ENCODE measurements around the gene EDAR. TPM values are rescaled to one million over a fixed set of nuclear protein-coding genes. Genes with fewer than 3 reads are reported as not detected.

Gene EDAR
- total RNA-seq, 2 donors from 2014 or later = not detected

DNA sequence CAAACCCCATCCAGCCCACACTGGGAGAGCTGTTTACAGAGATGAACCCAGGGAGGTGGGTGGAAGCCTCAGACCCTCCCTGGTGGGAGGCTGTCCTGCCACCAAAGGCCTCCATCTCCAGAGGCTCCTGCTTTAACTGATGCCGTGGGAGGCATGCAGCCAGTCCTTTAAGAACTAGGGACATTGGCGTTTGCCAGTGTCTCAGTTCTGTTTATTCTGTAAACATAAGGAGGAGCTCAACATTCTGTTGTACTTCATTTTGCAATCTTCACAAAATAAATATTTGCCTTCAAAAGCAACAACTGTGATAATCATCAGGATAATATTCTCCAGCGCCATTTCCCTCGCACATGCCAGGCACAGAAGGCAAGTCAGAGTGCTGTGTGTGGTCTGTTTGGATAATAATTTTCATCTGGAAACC lies 6.8 kb downstream of the EDAR start:
- Histone ChIP-seq H3K9me3 (ENCODE audit: control insufficient read depth, low read length) (no peaks in the 10 kb centered on the region), H3K4me1 (ENCODE audit: control insufficient read depth, insufficient read depth, low read length) (no peaks in the 10 kb centered on the region), H3K27ac (ENCODE audit: low read depth, low read length) (no peak overlapping the region), H3K36me3 (ENCODE audit: control insufficient read depth, insufficient read depth, low read length) (no peaks in the 10 kb centered on the region), H3K27me3 (ENCODE audit: control insufficient read depth, insufficient read depth, low read length, poor library complexity, severe bottlenecking) (peaks cover 20% of the 10 kb centered on the region), H3K4me3 (ENCODE audit: low read length) (no peak overlapping the region), H3K9ac (ENCODE audit: extremely low read depth, low read length, poor library complexity, severe bottlenecking) (no peak overlapping the region)
- Mint-ChIP-seq H3K4me1 (peaks cover 22% of the 10 kb centered on the region), H3K4me3 (no peak overlapping the region), H3K9me3 (no peaks in the 10 kb centered on the region), H3K27ac (no peak overlapping the region), H3K36me3 (ENCODE audit: low read depth) (no peaks in the 10 kb centered on the region), H3K27me3 (ENCODE audit: insufficient read depth) (peaks cover 36% of the 10 kb centered on the region)
- DNase-seq = no peak
- 93 to 98% methylated on average over 2 to 4 of the region's 4 CpGs for WGBS, 2 experiments (ENCODE audit: insufficient coverage in 1 of 2, insufficient read length in 1 of 2)
- no peak for TF ChIP-seq CTCF (conservative IDR thresholded peaks at IDR 0.05)

- Histone ChIP-seq H3K9ac (ENCODE audit: extremely low read depth, low read length, poor library complexity, severe bottlenecking) (no peak overlapping the region), H3K27me3 (ENCODE audit: control insufficient read depth, insufficient read depth, low read length, poor library complexity, severe bottlenecking) (peaks cover 20% of the 10 kb centered on the region), H3K27ac (ENCODE audit: low read depth, low read length) (no peak overlapping the region), H3K4me3 (ENCODE audit: low read length) (no peak overlapping the region), H3K36me3 (ENCODE audit: control insufficient read depth, insufficient read depth, low read length) (no peaks in the 10 kb centered on the region), H3K4me1 (ENCODE audit: control insufficient read depth, insufficient read depth, low read length) (no peaks in the 10 kb centered on the region), H3K9me3 (ENCODE audit: control insufficient read depth, low read length) (no peaks in the 10 kb centered on the region)
- DNase-seq = no peak
- H3K4me1 Mint-ChIP-seq = peaks cover 17% of the 10 kb centered on the region
- 93 to 96% methylated on average over 5 to 7 of the region's 7 CpGs for WGBS, 2 experiments (ENCODE audit: insufficient coverage in 1 of 2, insufficient read length in 1 of 2)
- no peaks in the 10 kb centered on the region for H3K9me3 Mint-ChIP-seq
- TF ChIP-seq CTCF (conservative IDR thresholded peaks at IDR 0.05) = no peak
- no peaks in the 10 kb centered on the region for H3K36me3 Mint-ChIP-seq (ENCODE audit: low read depth)
- no peak overlapping the region for H3K27ac Mint-ChIP-seq
- H3K4me3 Mint-ChIP-seq = no peak overlapping the region
- peaks cover 36% of the 10 kb centered on the region for H3K27me3 Mint-ChIP-seq (ENCODE audit: insufficient read depth)
Observed at GRCh38 chr2:108981846-108982245, 7.2 kb downstream of the EDAR start.

DNA sequence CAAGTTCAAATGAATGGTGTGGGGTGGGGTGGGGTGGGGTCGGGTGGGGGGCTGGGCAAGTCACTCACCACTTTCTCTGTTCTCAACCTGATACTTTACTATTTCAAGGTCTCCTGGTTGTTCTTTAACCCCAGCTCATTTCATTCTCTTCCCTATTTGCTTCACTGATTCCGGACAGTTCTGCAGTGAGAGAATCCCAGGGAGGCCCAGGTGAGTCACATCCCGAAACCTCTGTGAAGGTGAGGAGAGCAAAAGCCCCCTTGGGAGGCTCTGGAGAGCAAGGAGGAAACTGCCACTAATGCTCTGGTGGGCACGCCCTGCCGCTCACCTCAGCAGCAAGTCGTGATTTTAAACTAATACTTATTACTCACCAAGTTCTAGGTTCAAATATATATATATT lies 8.9 kb downstream of the EDAR start:
- no peaks in the 10 kb centered on the region for H3K9me3 ChIP-seq (ENCODE audit: control insufficient read depth, low read length)
- no peaks in the 10 kb centered on the region for H3K36me3 ChIP-seq (ENCODE audit: control insufficient read depth, insufficient read depth, low read length)
- no peak overlapping the region for H3K27ac Mint-ChIP-seq
- WGBS, 2 experiments (ENCODE audit: insufficient coverage in 1 of 2, insufficient read length in 1 of 2) = 74 to 100% methylated on average over 1 to 5 of the region's 6 CpGs
- peaks cover 12% of the 10 kb centered on the region for H3K4me1 Mint-ChIP-seq
- H3K27me3 Mint-ChIP-seq (ENCODE audit: insufficient read depth) = peaks cover 53% of the 10 kb centered on the region
- H3K4me3 ChIP-seq (ENCODE audit: low read length) = no peak overlapping the region
- H3K27ac ChIP-seq (ENCODE audit: low read depth, low read length) = no peak overlapping the region
- H3K36me3 Mint-ChIP-seq (ENCODE audit: low read depth) = no peaks in the 10 kb centered on the region
- H3K4me3 Mint-ChIP-seq = no peak overlapping the region
- DNase-seq = no peak
- H3K9me3 Mint-ChIP-seq = no peaks in the 10 kb centered on the region
- H3K27me3 ChIP-seq (ENCODE audit: control insufficient read depth, insufficient read depth, low read length, poor library complexity, severe bottlenecking) = peaks cover 27% of the 10 kb centered on the region
- no peak for TF ChIP-seq CTCF (conservative IDR thresholded peaks at IDR 0.05)
- H3K4me1 ChIP-seq (ENCODE audit: control insufficient read depth, insufficient read depth, low read length) = no peaks in the 10 kb centered on the region
- H3K9ac ChIP-seq (ENCODE audit: extremely low read depth, low read length, poor library complexity, severe bottlenecking) = no peak overlapping the region
